ENCODE results near the gene WDR1. TPM values are rescaled to one million over a fixed set of nuclear protein-coding genes. Genes with fewer than 3 reads are reported as not detected.

The WDR1 gene
- total RNA-seq, 1 donor from 2014 or later, result 370 TPM

DNA sequence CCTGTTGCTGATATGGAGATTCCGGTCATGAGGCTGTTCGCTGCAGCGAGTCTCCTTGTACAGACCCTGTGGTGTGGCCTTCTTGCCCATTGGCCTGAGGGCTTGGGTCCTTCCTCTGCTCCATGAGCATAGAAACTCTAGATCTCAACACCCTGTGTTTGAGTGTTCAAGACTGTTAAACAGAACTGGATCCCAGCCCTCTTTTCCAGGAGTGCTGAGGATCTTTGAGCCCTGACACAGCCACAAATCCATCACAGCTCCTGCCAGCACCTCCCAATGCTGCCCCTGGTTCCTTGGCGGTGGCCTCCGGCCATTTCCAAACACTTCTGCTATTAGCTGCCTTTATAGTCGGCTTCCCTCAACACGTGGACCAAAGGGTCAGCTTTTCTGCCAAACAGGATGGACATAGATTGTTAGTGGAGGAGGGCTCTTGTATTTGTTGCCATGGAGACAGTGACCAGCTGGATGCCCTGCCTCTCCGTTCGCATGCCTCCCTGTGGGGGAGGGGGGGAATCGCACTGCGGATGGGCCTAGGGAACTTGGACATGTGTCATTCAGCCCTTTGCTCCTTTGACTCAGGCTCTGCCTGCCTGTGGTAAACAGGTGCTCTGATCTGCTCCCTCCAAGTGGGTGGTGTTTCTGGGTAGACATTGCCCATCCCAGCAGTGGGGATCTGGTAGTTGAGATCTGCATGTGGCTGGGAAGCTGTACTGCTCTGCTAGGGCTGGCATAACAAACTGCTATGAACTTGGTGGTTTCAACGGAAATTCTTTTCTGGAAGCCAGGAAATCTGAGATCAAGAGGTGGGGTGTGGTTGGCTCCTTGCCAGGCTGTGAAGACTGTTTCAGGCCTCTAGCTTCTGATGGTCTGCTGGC is 6.9 kb upstream of the WDR1 start:
- no peaks in the 10 kb centered on the region for H3K36me3 ChIP-seq (ENCODE audit: control insufficient read depth, insufficient read depth, low read length)
- DNase-seq (ENCODE audit: low read depth), result no peak
- no peaks in the 10 kb centered on the region for H3K27me3 ChIP-seq (ENCODE audit: control insufficient read depth, insufficient read depth, low read length)
- TF ChIP-seq, protein P1, sequence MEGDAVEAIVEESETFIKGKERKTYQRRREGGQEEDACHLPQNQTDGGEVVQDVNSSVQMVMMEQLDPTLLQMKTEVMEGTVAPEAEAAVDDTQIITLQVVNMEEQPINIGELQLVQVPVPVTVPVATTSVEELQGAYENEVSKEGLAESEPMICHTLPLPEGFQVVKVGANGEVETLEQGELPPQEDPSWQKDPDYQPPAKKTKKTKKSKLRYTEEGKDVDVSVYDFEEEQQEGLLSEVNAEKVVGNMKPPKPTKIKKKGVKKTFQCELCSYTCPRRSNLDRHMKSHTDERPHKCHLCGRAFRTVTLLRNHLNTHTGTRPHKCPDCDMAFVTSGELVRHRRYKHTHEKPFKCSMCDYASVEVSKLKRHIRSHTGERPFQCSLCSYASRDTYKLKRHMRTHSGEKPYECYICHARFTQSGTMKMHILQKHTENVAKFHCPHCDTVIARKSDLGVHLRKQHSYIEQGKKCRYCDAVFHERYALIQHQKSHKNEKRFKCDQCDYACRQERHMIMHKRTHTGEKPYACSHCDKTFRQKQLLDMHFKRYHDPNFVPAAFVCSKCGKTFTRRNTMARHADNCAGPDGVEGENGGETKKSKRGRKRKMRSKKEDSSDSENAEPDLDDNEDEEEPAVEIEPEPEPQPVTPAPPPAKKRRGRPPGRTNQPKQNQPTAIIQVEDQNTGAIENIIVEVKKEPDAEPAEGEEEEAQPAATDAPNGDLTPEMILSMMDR (IDR thresholded peaks at IDR 0.05; ENCODE audit: insufficient read depth, low read length, poor library complexity, severe bottlenecking), result no peak
- no peak overlapping the region for H3K4me3 ChIP-seq (ENCODE audit: low read depth, low read length)

DNA sequence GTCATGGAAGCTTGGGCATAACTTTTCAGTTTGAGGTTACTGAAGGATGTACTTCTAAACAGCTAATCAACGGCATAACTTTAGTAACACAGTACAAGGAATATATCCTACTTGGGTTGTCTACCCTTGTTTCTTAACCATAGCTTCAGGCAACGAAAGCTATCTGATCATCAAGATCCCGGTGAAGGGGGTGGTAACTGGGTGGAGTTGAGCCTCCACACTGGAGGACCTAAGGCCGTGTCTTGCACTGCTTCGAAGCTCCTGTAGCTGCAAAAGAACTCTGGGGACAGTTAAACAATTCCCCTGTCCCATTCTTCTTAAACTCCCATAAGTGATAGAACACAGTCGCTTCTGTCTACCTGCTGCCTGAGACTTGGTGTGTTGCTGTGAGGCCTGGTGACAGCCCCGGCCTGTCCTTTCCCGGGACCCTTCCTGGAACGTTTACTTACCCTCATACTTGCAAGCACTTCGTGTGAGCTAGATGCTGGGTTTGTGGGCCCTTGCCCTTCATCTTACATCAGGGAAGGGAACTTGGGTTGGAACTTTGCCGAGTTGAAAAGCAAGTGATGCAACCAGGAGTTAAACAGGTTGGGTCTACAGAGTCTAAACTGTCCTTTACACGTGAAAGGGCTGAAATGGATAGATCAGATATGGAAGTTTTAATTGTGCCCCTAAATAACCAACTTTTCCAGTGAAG is 5.8 kb upstream of the WDR1 start:
- no peak for DNase-seq (ENCODE audit: low read depth)
- H3K4me3 ChIP-seq (ENCODE audit: low read depth, low read length), result no peak overlapping the region
- TF ChIP-seq, protein P1 (IDR thresholded peaks at IDR 0.05; ENCODE audit: insufficient read depth, low read length, poor library complexity, severe bottlenecking), result no peak
- no peaks in the 10 kb centered on the region for H3K27me3 ChIP-seq (ENCODE audit: control insufficient read depth, insufficient read depth, low read length)
- H3K36me3 ChIP-seq (ENCODE audit: control insufficient read depth, insufficient read depth, low read length), result no peaks in the 10 kb centered on the region

DNA sequence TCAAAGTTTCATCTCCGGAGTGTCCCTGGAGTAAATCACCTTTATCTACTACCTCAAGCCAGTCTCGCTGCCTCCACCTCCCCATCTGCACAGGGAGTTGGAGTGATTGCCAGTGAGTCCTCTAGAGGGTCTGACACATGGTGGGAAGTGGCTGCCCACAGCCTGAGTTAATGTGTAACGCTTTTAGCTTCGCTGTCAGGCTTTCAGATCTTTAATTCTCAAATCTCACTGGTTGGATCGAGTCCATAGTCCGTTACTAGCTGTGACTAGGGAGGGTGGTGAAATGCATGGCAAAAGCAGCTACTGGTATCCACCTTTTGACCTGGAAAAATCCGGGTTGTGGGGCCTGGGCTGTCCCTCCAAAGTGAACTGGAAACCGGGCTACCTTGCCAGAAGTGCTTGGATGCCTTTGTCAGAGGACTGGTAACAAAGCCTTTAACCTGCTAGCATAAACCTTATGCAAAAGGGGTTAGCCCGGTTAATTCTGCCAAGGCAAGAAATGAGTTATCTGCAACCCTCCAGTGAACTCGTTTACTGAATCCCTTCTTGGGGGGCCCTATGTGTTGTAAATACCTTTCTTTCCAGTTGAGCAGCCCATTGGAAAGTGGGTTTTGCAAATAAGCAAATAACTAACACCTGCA is 5.1 kb upstream of the WDR1 start:
- H3K4me3 ChIP-seq (ENCODE audit: low read depth, low read length), result no peak overlapping the region
- no peaks in the 10 kb centered on the region for H3K36me3 ChIP-seq (ENCODE audit: control insufficient read depth, insufficient read depth, low read length)
- no peak for DNase-seq (ENCODE audit: low read depth)
- TF ChIP-seq, protein P1 (IDR thresholded peaks at IDR 0.05; ENCODE audit: insufficient read depth, low read length, poor library complexity, severe bottlenecking), result no peak
- no peaks in the 10 kb centered on the region for H3K27me3 ChIP-seq (ENCODE audit: control insufficient read depth, insufficient read depth, low read length)

DNA sequence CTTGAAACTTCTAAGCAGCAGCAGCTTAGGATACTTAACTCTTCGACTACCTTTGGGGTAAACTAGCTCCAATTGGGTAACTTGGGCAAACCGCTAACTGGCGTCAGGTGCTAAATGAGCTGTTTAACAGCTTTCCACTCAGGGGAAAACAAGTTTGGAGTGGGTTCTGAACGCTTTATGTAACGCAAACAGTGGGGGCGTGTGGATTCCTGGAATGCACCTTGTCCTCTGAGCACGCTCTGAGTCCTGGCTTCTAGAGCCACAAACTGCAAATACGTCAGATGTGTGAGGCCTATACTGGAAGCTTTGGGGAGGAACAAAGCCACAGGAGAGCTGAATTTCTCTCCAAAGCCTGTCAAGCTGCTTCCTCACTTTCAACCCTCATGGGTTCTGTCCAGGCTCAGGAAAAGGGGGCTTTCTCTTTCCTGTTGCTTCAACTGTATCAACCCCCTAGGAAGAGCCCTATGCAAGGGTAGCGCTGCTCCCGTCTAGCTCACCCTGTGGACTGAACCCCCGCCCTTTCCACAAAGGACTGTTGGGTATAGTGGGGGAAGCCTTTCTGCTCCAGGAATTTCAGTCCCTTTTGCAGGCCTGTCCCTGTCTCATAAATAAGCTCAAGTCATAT is 4.5 kb upstream of the WDR1 start:
- H3K4me3 ChIP-seq (ENCODE audit: low read depth, low read length), result no peak overlapping the region
- TF ChIP-seq, protein P1 (IDR thresholded peaks at IDR 0.05; ENCODE audit: insufficient read depth, low read length, poor library complexity, severe bottlenecking), result no peak
- DNase-seq (ENCODE audit: low read depth), result no peak
- no peaks in the 10 kb centered on the region for H3K27me3 ChIP-seq (ENCODE audit: control insufficient read depth, insufficient read depth, low read length)
- H3K36me3 ChIP-seq (ENCODE audit: control insufficient read depth, insufficient read depth, low read length), result no peaks in the 10 kb centered on the region

GRCh38 chr4:10119773-10120172 is 3.2 kb upstream of the WDR1 start:
- DNase-seq (ENCODE audit: low read depth), result no peak
- peaks cover under 1% of the 10 kb centered on the region for H3K36me3 ChIP-seq (ENCODE audit: control insufficient read depth, insufficient read depth, low read length)
- H3K27me3 ChIP-seq (ENCODE audit: control insufficient read depth, insufficient read depth, low read length), result no peaks in the 10 kb centered on the region
- TF ChIP-seq, protein P1 (IDR thresholded peaks at IDR 0.05; ENCODE audit: insufficient read depth, low read length, poor library complexity, severe bottlenecking), result no peak
- H3K4me3 ChIP-seq (ENCODE audit: low read depth, low read length), result no peak overlapping the region

All from kidney epithelial cell (primary cell).